Left kidney (tissue), 2 donors: ENCODE measurements around the gene FZD2. TPM values are rescaled to one million over a fixed set of nuclear protein-coding genes. Genes with fewer than 3 reads are reported as not detected.
"Not testable (repeated sequence)": the region's sequence is repeated elsewhere in the genome, so short reads cannot be mapped to it uniquely, and the experiment has no call there.

Experiments
- DNase-seq: peaks from one replicate; pipeline ENCODE4 v3.0.0-alpha.2; 2013
- polyA plus RNA-seq: library from polyadenylated mRNA; unstranded; fragments of 120-200 nt; gene quantifications from one replicate; pipeline ENCODE4 v1.2.1, GENCODE V29; 2013; ENCODE audit not compliant: insufficient read length

Gene FZD2
- polyA plus RNA-seq, 1 donor, result 25.8 TPM

DNA sequence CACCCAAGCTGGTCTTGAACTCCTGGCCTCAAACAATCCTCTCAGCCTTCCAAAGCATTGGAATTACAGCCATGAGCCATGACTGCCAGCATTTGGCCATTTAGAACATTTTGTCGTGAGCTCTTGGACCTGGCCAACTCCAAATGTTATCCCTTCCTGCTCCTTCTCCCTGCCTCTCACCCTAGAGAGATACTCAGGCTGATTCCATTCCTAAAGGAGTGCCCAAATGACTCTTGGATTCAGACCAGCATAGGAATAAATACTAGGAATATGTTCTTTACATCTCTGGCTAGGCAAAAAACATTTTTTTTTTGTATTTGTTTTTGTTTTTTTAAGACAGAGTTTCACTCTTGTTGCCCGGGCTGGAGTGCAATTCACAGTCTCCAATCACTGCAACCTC lies 15.5 kb downstream of the FZD2 start:
- DNase-seq, result no peak

DNA sequence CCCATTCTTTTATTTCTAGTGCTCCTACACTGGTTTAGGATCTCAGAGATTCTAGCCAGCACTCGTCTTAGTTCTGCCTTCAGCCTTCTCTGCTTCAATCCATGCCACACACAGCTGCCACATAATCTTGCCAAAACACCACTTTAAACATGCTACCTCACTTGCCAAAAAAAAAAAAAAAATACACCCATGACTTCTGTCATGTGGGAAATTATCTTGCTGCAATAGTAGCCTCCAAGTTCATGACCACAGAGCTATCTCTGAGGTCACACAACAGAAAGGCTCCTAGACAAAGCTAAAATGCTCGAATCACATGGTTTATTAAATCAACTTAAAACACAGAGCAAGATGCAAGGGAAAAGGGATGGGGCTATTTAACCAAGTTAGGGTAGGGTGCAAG lies 18.1 kb downstream of the FZD2 start:
- DNase-seq, result no peak

DNA sequence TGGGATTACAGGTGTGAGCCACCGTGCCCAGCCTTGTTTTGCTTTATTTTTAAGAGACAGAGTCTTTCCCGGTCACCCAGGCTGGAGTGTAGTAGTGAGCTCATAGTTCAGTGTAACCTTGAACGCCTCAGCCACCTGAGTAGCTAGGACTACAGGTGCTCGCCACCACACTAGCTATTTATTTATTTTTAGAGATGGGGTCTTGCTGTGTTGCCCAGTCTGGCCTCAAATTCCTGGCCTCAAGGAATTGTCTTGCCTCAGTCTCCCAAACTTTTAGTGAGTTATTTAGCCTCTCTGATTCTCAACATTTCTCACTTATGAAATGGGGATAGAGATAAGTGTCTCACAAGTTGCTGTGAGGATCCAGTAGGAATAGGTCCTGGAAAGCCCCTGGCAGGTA lies 21.7 kb downstream of the FZD2 start:
- DNase-seq, result no peak

DNA sequence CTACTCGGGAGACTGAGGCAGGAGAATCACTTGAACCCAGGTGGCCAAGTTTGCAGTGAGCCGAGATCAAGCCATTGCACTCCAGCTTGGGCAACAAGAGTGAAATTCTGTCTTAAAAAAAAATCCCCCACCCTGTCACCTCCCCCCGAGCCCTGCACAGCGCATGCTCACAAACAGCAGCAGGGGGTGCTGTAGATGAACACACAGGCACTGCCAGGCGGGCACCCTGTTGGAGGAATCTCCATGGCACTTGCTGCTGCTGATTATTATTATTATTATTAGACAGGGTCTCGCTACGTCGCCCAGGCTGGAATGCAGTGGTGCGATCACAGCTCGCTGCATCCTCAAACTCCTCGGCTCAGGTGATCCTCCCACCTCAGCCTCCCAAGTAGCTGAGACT lies 24.6 kb downstream of the FZD2 start:
- no peak for DNase-seq

DNA sequence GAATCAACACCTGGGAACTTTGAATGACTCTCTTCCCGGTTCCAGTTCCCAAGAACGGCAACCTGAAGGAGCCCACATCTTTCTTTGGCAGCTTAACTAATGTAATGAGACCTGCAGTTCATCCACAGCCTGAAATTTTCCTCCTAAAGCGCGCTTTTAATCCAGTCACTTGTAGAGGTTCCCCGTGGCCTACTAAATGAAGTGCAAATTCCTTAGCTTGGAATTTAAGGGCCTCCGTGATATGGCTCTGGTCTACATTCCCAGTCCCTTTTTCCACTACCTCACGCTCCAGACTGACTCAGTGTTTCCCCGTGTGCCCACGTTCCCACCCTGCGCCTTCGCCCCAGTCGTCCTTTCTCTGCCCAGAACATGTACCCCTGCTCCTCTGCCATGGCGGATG lies 27.2 kb downstream of the FZD2 start:
- no peak for DNase-seq

DNA sequence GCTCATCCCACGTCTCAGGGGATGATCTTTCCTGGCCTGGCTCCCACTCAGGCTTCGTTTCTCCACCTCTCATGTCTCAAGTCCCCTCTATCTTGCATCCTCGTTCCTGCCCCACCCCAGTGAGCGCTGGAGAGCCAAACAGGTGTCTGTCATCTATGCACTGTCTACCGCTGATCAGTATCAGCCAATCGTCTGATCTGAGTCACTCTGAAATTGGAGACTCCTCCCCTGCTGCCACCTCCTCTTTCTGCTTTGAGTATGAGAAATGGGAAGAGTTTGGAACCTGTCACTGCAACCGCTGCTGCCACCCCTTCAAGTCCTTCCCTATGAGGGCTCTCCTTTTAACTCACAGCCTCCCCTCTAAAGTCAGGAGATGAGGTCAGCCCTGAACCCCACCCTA lies 28.0 kb downstream of the FZD2 start:
- no peak for DNase-seq

DNA sequence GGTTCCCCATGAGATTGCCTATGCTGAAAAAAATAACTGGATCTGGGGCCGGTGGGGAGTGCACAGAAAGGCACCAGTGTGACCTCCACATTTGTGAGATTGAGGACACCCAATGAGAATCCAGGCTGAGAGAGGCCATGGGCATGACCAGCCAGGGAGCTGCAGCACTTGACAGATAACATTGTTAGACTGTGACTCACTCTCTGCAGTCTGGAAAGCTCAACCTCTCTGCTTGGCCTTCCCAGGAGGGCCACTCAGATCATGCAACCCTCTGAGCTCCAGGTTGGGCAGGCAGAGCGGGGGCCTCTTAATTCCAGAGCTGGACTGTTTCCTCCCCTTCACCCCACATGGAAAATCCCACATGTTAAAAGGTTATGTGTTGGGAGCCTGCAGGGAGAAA lies 30.1 kb downstream of the FZD2 start:
- DNase-seq, result no peak

DNA sequence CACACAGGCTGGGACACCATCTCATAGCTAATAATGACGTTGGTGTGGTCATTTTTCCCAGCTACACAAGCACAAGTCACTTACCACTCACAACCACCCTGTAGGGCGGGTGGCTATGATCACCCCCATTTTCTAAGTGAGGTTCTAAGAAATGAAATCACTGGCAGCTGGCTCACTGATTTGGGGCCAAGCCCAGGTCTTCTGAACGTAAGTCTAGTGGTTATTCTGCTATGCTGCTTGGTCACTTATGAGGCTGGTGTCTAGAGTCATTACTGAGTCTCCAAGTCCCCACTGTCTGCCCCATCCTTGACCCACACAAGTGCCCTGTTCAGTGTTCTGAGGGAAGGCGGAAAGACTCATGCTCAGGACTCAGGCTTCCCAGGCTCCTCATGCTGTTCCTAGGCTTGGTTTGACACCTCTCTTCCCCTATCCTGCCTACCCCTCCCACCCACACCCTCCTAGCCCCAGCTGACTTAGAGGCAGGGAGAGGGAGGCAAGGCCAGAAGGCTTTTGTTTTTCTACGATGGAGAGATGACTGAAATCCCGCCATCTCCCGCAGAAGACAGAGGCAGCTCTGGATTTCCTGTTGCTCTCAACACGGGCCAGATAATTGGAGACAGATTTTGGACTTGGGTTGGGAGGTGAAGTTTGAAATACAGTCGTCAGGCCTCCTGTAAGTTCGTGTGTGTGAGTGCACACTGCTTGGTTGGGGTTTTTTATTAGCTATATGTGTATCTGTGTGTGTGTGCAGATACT lies 32.2 kb downstream of the FZD2 start:
- no peak for DNase-seq

DNA sequence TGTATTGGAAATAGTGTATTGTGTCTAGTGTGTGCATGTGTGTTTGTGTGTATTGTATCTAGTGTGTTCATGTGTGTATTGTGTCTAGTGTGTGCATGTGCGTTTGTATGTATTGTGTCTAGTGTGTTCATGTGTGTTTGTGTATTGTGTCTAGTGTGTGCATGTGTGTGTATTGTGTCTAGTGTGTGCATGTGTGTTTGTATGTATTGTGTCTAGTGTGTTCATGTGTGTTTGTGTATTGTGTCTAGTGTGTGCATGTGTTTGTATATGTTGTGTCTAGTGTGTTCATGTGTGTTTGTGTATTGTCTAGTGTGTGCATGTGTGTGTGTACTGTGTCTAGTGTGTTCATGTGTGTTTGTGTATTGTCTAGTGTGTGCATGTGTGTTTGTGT lies 32.8 kb downstream of the FZD2 start:
- not testable (repeated sequence) for DNase-seq

DNA sequence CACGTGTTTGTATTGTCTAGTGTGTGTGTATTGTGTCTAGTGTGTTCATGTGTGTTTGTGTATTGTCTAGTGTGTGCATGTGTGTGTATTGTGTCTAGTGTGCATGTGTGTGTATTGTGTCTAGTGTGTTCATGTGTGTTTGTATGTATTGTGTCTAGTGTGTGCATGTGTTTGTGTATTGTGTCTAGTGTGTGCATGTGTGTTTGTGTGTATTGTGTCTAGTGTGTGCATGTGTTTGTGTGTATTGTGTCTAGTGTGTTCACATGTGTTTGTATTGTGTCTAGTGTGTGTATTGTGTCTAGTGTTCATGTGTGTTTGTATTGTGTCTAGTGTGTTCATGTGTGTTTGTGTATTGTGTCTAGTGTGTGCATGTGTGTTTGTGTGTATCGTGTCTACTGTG lies 33.5 kb downstream of the FZD2 start:
- not testable (repeated sequence) for DNase-seq

DNA sequence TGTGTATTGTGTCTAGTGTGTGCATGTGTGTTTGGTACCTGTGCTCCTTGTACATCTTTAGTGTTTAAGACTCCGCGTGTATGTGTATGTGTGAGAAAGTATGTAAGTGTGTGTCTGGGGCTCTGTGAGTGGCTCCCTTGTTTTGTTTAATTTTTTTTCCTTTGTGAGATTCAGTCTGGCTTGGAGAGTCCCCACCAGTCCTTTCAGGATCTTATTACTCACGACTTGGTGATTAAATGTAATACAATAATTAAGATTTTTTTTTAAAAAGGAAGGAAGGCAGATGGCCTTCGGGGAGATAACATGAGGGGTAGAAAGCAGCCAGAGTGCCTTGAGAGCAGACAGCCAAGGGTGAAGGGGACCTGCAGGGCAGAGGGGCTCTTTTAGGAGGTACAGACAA lies 33.9 kb downstream of the FZD2 start:
- DNase-seq, result no peak

DNA sequence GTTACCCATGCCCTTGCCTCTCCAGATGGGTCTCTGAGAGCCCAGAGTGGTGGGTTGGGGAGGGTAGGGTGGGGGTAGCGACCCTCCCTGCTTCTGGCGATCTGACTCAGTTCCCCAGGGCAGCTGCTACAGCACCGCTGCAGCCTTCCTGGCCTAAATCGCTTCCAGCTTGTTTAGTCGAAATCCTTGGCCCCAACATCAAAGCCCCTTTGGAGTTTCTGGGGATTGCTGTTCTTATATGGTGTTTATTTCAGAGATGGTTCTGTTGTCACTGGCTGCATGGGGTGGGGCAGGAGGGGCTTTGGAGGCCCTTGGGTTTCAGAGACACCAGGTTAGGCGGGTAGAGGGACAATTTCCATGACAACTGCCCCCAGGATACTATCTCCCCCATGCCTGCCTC lies 35.9 kb downstream of the FZD2 start:
- no peak for DNase-seq

DNA sequence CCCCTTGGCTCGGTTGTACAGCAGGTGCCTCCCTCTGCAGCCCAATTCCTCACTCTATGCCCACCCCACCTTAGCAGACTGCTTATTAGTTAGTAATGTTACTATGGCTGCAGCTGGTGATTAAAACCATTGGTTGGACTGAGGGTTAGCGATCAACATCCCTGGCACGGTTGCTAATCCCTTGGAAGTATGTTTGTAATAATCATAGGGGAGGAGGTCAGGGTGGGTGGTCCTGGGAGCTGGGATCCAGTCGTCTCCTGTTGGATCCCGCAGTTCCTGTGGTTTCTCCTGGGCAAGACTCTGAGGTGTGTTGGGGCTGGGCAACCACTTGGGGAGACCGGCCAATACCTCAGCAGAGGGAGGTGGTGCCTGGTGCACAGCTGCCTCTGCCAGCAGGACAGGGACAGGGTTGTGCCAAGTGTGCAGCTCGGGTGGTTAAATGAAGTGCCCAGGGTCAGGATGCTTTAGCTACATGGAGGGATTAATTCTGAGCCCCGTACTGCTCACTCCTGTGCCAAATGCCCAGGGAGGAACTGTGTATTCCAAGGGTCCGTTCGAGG lies 38.0 kb downstream of the FZD2 start:
- DNase-seq, result no peak

DNA sequence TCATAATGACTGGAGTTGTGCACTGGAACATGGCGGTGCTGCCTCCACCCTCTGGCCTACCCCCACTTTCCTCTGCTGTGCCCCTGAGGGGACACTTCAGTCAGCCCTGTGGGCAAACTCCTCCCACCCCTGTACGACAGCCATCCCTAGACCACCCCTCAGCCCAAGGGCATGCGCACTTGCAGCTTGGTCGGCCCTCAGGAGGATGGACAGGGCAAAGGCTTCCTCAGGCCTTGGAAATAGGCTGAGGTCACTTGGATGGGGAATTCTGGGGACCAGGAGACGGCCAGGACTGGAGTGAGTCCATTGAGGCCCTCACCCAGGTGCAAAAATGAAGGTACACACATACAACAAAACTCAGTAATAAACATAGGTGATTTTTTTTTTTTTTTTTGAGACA lies 41.0 kb downstream of the FZD2 start:
- no peak for DNase-seq

DNA sequence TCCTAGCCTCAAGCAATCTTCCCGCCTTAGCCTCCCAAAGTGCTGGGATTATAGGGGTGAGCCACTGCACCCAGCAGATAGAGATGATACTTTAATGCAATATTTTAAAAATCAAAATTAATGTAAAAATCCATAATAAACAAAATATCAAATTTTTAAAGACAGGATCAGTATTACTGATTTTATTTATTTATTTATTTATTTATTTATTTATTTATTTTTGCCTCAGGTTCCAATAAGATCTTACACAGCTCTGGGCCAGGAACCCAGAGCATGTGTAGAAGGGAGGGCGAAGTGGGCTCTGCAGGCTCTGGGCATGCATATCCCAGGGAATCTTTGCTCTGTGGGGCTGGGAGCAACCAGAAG lies 41.6 kb downstream of the FZD2 start:
- no peak for DNase-seq

DNA sequence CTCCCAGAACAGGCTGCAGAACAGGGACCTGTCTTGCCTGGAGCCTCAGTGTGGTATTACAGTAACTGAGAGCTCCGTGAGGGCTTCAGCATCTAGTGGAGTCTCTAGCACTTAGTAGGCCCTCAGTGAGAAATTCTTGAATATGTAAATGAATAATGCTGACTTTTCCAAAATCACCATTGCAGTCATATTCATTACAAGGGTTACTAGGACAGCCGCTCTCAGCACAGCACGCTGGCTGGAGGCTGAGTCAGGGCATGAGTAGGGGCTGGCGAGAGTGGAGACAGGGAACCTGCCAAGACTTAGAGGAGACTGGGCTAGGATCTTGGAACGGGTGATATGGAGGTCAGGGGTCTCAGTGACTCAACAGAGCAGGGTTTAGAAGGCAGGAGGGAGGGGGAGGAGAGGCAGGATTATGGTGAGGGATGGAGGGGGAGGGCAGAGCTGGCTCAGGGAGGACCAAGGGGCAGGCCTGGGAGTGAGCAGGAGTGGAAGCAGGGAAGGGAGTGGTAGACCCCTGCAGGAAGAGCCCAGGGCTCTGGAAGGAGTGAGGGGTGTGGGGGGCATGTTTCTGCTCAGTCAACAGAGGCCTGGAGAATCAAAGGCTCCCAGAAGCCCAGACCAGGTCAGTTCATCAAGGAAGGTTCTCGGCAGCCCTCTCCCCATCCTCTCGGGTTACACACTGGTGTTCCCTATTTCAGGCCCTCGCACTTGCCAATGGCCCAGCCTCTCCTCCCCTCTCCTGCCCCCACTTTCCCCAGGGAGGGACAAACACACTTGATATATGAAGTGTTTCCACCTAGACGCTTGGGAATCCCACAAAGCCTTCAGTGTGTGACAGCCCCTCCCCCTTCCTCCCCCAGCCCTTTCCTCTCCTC lies 42.3 kb downstream of the FZD2 start:
- DNase-seq, result peak; percentile 70

DNA sequence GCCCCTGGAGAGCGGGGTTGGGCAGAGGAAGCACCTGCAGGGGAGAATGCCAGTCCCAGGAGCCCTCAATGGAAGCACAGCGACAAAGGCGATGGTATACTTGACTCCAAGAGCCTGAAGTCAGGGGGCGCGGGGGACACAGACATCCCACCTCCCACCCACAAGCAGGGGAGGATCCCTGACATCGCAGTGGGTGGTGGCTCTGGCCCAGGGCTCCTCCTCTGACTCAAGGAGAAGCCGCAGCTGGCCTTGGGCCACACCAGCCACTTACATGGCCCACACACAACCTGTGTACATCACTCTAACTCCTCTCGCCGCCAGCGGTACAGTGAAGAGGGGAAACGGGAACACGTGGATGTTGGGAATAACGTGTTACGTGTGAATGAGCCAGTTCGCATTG lies 44.3 kb downstream of the FZD2 start:
- DNase-seq, result no peak

DNA sequence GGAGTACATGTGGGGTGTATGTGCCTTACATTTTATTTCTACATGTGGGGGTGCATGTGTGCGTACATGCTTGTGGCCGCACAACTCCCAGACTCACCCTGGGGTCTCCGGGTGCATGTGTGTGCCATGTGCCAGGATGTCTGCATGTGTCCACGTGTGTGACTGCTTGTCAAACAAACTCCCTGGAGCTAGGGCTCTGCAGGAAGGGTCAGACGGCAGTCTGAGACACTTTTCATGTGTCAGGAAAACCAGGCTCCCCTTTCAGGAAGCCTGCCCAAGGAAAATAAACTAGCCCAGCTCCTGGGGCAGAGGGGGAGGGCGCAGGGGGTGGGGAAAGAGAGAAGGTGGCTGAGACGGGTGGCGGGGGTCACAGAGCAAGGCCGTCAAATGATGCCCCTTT lies 44.7 kb downstream of the FZD2 start:
- DNase-seq, result no peak

DNA sequence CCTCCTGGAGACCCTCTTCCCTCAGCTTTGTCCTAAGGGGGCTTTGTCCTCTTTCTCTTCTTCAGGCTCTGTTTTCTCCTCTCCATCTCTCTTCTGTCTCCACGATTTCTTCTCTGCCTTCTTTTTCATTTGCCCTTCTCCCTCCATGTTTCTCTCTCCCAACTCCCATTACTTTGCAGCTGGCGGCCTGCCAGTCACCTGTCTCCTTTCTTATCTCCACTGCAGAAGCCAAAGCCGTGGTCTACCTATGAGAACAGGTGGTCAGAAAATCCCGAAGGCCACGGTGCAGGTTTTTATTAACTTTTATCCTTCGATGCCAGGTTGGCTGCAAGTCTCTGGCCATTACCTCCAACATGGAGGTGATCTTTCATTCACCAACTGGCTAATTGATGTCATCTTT lies 45.1 kb downstream of the FZD2 start:
- no peak for DNase-seq

DNA sequence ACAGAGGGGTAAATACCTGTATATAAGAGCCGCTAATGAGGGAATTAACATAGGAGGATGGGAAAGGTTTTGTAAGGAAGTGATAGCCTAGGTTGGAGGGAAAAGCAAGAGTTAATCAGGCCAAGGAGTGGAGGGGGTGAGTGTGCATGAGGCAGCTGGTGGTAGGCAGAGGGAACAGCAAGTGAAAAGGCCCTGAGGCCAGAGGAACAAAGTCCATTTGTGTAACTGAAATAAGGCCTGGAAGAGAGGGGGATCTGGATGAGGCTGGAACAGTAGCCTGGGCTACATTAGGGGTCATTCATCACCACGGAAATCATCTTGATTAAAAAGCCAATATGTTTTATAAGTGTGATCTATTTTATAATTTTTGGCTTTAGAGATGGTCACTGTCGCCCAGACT lies 45.7 kb downstream of the FZD2 start:
- DNase-seq, result no peak

DNA sequence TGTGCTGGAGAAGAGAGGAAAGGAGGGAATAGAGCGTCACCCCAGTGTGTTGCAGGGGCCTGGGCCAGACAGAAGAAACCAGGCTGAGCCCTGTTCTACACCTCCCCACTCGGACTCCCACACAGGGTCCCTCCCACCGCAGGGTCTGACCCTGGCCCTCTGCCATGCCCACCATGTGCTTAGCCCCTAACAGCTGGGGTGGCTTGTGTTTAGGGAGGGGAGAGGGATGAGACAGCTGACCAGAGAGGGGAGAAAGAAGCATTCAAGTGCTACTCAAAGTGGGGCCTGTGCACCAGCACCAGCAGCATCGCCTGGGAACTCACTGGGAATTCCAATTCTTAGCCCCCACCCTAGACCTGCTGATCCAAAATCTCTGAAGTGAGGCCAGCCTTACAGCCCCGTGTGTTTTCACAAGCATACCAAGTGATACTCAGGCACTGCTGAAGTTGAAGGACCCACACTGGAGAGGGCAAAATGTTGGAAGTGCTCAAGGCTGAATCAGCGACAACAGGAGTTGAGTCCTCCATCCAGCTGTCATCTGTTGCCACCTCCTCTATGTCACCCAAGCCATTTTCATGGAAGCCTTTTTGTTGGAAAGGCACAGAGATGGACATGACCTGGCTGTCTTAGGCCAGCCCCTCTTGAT lies 47.0 kb downstream of the FZD2 start:
- no peak for DNase-seq

DNA sequence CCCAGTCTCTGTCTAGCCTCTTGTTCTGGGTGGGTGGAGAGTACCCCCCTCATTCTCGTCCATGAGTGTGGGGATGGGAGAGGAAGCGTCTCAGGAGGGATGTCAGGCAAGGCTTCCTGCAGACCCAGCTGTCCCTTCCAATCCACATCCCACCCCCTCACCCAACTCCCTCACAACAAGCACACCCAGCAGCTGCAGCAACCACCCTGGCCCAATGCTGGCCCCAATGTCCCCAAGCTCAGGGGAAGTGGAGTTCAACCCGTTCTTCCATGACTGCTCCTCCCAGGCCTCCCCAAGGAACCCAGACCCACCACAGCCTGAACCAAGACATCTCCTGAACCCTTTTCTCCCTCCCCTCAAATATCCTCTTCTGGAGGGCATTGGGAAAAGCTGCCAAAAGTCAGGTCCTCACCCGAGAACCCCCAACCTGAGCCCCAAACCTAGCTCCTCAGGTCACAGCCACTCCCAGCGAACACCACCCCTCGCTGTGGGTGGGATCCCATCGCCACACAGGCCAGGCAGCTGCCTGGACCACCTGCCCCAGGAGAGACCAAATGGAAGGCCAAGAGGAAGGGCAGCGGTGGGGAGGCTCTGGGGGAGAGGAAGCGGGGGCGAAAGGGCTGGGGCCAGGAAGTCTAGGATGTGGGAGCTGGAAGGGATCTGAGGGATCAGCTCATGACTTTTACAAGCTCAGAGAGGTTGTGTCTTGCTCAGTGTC lies 47.6 kb downstream of the FZD2 start:
- no peak for DNase-seq
